Epidermal melanocyte (primary cell): Measurements from ENCODE around the gene USP54.
"Not testable (repeated sequence)": the region's sequence is repeated elsewhere in the genome, so short reads cannot be mapped to it uniquely, and the experiment has no call there.

Experiments
- DNase-seq: peaks from one replicate; pipeline ENCODE4 v3.0.0; 2011; ENCODE audit warnings: low spot score; ENCODE audit not compliant: insufficient read length

The USP54 gene

GRCh38 chr10:73588656-73589055 lies 2.5 kb downstream of the USP54 start:
- DNase-seq, result no peak

GRCh38 chr10:73586583-73586984 lies 4.6 kb downstream of the USP54 start:
- no peak for DNase-seq

- no peak for DNase-seq
Measured at GRCh38 chr10:73585327-73585726, 5.8 kb downstream of the USP54 start.

- DNase-seq, result no peak
Measured at GRCh38 chr10:73584737-73585136, 6.4 kb downstream of the USP54 start.

GRCh38 chr10:73581918-73582317 lies 9.2 kb downstream of the USP54 start:
- DNase-seq, result no peak

GRCh38 chr10:73578927-73579326 lies 12.2 kb downstream of the USP54 start:
- not testable (repeated sequence) for DNase-seq

- no peak for DNase-seq
Measured at GRCh38 chr10:73577788-73578187, 13.4 kb downstream of the USP54 start.

GRCh38 chr10:73576890-73577591 lies 14.1 kb downstream of the USP54 start:
- DNase-seq, result no peak

GRCh38 chr10:73576178-73576889 lies 14.8 kb downstream of the USP54 start:
- no peak for DNase-seq

GRCh38 chr10:73567025-73567424 lies 24.1 kb downstream of the USP54 start:
- DNase-seq, result not testable (repeated sequence)

GRCh38 chr10:73561192-73561591 lies 29.9 kb downstream of the USP54 start:
- DNase-seq, result no peak

GRCh38 chr10:73559590-73559989 lies 31.6 kb downstream of the USP54 start:
- DNase-seq, result no peak

- no peak for DNase-seq
Measured at GRCh38 chr10:73556855-73557254, 34.3 kb downstream of the USP54 start.

GRCh38 chr10:73554721-73555120 lies 36.4 kb downstream of the USP54 start:
- no peak for DNase-seq

- no peak for DNase-seq
Measured at GRCh38 chr10:73553761-73554160, 37.4 kb downstream of the USP54 start.

- DNase-seq, result no peak
Measured at GRCh38 chr10:73552819-73553715, 38.1 kb downstream of the USP54 start.

- DNase-seq, result no peak
Measured at GRCh38 chr10:73551515-73551914, 39.6 kb downstream of the USP54 start.

GRCh38 chr10:73545357-73545756 lies 45.8 kb downstream of the USP54 start:
- no peak for DNase-seq

- no peak for DNase-seq
Measured at GRCh38 chr10:73537709-73538108, 53.4 kb downstream of the USP54 start.

GRCh38 chr10:73537288-73537687 lies 53.9 kb downstream of the USP54 start:
- no peak for DNase-seq

- no peak for DNase-seq
Measured at GRCh38 chr10:73534857-73535256, 56.3 kb downstream of the USP54 start.
